Stimulated activated memory B cell treated with anti-CD40 and anti-IgM and Interleukin-4, amounts not matched to agents 10 μg/mL and 1 μg/mL and 100 μg/mL, for 72 hours (primary cell): ENCODE measurements around the gene TERB1.
A peak's percentile ranks its signal among the peaks of the same experiment; 100 is the strongest.

Experiments
- ATAC-seq: fragments of 150-1000 bp; cut with Tn5 transposase; 2 replicates; pipeline ENCODE4 v1.10.0; 2021
- H3K27ac Mint-ChIP-seq: one replicate; pipeline ENCODE4 v1.8.0; 2022; ENCODE audit warnings: mild to moderate bottlenecking, mixed read lengths
- H3K27me3 Mint-ChIP-seq: one replicate; pipeline ENCODE4 v1.8.0; 2022; ENCODE audit warnings: mixed read lengths
- H3K36me3 Mint-ChIP-seq: one replicate; pipeline ENCODE4 v1.8.0; 2022; ENCODE audit warnings: mixed read lengths
- H3K4me1 Mint-ChIP-seq: one replicate; pipeline ENCODE4 v1.8.0; 2022; ENCODE audit warnings: mixed read lengths
- H3K4me3 Mint-ChIP-seq: one replicate; pipeline ENCODE4 v1.8.0; 2022; ENCODE audit warnings: mild to moderate bottlenecking, moderate library complexity, mixed read lengths
- H3K9me3 Mint-ChIP-seq: one replicate; pipeline ENCODE4 v1.8.0; 2022; ENCODE audit warnings: mixed read lengths

TERB1 gene, protein sequence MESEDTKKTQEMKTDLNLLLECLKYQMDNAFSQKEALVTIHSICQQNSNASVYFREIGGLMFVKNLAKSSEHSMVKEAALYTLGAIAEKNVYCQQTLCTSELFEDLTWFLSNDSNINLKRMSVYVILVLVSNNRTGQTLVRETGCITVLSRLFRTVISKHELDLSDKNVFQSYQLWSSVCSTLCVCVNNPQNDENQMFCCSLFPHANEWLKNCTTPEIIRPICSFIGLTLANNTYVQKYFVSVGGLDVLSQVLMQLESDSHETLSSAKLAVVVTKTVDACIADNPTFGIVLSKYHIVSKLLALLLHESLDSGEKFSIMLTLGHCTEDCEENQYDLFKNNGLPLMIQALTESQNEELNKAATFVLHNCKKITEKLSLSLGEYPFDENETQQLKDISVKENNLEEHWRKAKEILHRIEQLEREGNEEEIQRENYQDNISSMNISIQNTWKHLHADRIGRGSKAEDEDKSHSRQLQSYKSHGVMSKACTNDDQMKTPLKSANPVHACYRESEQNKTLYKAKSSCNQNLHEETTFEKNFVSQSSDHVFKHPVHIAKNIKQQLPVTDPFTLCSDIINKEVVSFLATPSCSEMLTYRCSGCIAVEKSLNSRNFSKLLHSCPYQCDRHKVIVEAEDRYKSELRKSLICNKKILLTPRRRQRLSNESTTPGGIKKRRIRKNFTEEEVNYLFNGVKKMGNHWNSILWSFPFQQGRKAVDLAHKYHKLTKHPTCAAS

GRCh38 chr16:66801320-66802105 is at the start of gene TERB1:
Gene TERB1 (minus strand): TSS chr16:66801584. CDS start chr16:66796798, 4,786 bp downstream.
- no peak within 1 kb of the TSS for H3K27ac Mint-ChIP-seq
- peaks cover 32% of the 10 kb centered on the region for H3K36me3 Mint-ChIP-seq

GRCh38 chr16:66850115-66850815 is 48.9 kb upstream of the TERB1 start:
- H3K4me3 Mint-ChIP-seq, result no peak overlapping the region
- peaks cover 60% of the 10 kb centered on the region for H3K27me3 Mint-ChIP-seq
- ATAC-seq, result peak; percentile 52
- peaks cover 18% of the 10 kb centered on the region for H3K4me1 Mint-ChIP-seq
- H3K9me3 Mint-ChIP-seq, result no peaks in the 10 kb centered on the region
- no peak overlapping the region for H3K27ac Mint-ChIP-seq
- H3K36me3 Mint-ChIP-seq, result no peaks in the 10 kb centered on the region

More at GRCh38 chr16:66801320-66802105, at the start of gene TERB1:
- no peaks in the 10 kb centered on the region for H3K27me3 Mint-ChIP-seq
- no peak within 1 kb of the TSS for H3K4me3 Mint-ChIP-seq
- H3K9me3 Mint-ChIP-seq, result no peaks in the 10 kb centered on the region
- H3K4me1 Mint-ChIP-seq, result no peaks in the 10 kb centered on the region
- no peak for ATAC-seq

- Mint-ChIP-seq H3K27me3 (peaks cover 68% of the 10 kb centered on the region), H3K36me3 (no peaks in the 10 kb centered on the region), H3K9me3 (no peaks in the 10 kb centered on the region), H3K27ac (no peak overlapping the region), H3K4me3 (no peak overlapping the region), H3K4me1 (peaks cover 23% of the 10 kb centered on the region)
- no peak for ATAC-seq
Observed at GRCh38 chr16:66849549-66849948, 48.2 kb upstream of the TERB1 start.

DNA sequence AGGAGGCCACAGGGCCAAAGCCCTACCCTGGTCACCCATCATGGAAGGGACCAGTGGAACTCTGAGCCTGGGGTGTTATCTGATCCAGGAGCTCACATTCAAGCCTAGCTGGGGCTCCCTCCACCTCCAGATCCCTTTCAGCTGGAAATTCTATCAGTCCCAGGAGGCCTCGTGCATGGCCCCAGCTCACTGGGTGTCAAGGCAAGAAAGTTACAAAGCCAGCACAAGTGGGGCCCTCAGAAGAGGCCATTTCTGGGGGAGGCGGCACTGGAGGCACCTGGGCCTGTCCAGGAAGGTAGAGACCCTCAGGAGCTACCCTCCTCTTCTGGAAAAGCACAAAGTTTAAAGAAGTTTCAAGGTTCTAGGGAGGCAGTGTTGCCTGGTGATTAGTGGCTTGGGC is 47.6 kb upstream of the TERB1 start:
- peaks cover 25% of the 10 kb centered on the region for H3K4me1 Mint-ChIP-seq
- no peak for ATAC-seq
- H3K4me3 Mint-ChIP-seq, result no peak overlapping the region
- no peaks in the 10 kb centered on the region for H3K9me3 Mint-ChIP-seq
- H3K27ac Mint-ChIP-seq, result no peak overlapping the region
- peaks cover 72% of the 10 kb centered on the region for H3K27me3 Mint-ChIP-seq
- no peaks in the 10 kb centered on the region for H3K36me3 Mint-ChIP-seq

DNA sequence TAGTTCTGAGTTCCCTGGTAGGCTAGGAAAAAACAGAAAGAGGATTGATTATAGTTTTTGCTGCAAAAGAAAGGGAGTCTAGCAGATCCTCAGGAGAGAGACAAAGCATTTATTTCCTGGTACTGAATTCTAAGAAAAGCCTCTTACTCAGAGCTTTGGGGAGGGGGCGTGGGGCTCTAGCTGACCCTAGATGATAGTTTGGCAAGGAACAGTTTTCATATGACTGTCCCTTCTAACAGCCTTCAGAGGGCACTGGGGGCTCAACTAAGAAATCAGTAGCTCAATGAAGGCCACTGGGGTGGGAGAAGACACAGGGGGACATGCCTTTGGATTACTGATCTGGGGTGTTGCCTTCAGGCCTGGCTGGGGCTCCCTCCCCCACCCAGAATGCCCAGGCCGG is 46.8 kb upstream of the TERB1 start:
- Mint-ChIP-seq H3K27me3 (peaks cover 80% of the 10 kb centered on the region), H3K4me1 (peaks cover 29% of the 10 kb centered on the region), H3K4me3 (no peak overlapping the region), H3K27ac (no peak overlapping the region), H3K36me3 (no peaks in the 10 kb centered on the region), H3K9me3 (no peaks in the 10 kb centered on the region)
- ATAC-seq, result no peak

GRCh38 chr16:66847533-66848067 is 46.2 kb upstream of the TERB1 start:
- H3K27ac Mint-ChIP-seq, result no peak overlapping the region
- ATAC-seq, result no peak

GRCh38 chr16:66846831-66847230 is 45.4 kb upstream of the TERB1 start:
- ATAC-seq, result no peak
- peaks cover 29% of the 10 kb centered on the region for H3K4me1 Mint-ChIP-seq
- no peaks in the 10 kb centered on the region for H3K36me3 Mint-ChIP-seq
- H3K27me3 Mint-ChIP-seq, result peaks cover 78% of the 10 kb centered on the region
- no peaks in the 10 kb centered on the region for H3K9me3 Mint-ChIP-seq
- no peak overlapping the region for H3K27ac Mint-ChIP-seq
- no peak overlapping the region for H3K4me3 Mint-ChIP-seq

More at GRCh38 chr16:66847533-66848067, 46.2 kb upstream of the TERB1 start:
- H3K36me3 Mint-ChIP-seq, result no peaks in the 10 kb centered on the region
- H3K4me3 Mint-ChIP-seq, result no peak overlapping the region
- peaks cover 29% of the 10 kb centered on the region for H3K4me1 Mint-ChIP-seq
- no peaks in the 10 kb centered on the region for H3K9me3 Mint-ChIP-seq
- peaks cover 82% of the 10 kb centered on the region for H3K27me3 Mint-ChIP-seq

DNA sequence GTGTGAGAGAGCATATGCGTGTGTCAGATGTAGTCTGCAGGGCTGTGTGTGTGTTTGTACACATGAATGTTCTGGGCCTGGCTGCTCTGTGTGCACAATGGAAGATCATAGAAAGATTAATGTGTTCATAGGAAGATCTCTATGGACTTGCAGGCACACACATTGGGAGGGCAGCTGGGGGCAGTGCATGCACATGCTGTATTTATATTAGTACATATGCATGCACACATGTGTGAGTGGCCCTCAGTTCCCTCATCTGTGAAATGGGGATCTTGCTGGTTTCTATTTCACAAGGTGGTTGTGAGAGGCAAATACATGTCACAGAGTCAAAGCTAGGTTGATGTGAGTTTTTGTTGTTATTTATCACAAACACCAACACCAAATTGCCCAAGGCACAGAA is 44.9 kb upstream of the TERB1 start:
- Mint-ChIP-seq H3K36me3 (no peaks in the 10 kb centered on the region), H3K4me1 (peaks cover 29% of the 10 kb centered on the region), H3K4me3 (no peak overlapping the region), H3K27ac (no peak overlapping the region), H3K27me3 (peaks cover 72% of the 10 kb centered on the region), H3K9me3 (no peaks in the 10 kb centered on the region)
- ATAC-seq, result no peak

DNA sequence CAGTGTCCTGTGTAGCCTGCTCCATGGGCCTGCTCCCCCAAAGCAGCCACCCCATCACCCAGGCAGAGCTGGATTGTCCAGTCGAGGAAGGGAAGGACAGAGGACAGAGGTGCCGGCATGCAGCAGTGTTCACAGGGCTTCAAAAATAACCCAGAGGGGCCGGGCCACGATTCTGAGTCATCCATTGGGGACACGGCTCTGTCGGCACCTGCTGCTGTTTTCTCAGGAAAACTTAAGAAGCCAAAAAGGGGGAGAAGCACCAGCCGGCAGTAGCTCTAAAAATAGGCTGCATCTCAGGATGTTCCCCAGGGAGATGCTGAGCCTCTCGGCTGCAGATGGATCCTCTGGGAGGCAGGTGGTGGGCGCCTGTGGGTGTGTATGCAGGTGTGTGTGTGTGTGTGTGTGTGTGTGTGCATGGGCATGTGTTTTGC is 44.4 kb upstream of the TERB1 start:
- ATAC-seq, result no peak
- H3K9me3 Mint-ChIP-seq, result no peaks in the 10 kb centered on the region
- no peak overlapping the region for H3K27ac Mint-ChIP-seq
- H3K4me1 Mint-ChIP-seq, result peaks cover 25% of the 10 kb centered on the region
- H3K27me3 Mint-ChIP-seq, result peaks cover 67% of the 10 kb centered on the region
- no peak overlapping the region for H3K4me3 Mint-ChIP-seq
- H3K36me3 Mint-ChIP-seq, result no peaks in the 10 kb centered on the region

DNA sequence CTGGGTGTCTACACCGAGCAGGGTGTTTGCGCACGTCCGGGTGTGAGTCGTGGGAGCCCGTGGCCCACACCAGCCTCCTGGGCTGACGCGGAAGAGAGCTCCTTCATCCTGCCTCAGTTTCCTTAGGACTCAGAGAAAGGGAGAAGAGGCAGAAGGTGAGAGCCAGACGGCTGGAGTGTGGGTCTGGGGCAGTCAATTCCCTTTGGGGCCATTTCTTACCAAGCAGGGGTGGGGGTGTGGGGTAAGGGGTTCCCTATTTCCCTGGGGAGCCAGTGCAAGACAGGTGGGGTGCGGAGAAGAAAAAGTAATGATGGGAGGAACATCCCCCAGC is 43.7 kb upstream of the TERB1 start:
- Mint-ChIP-seq H3K4me1 (peaks cover 20% of the 10 kb centered on the region), H3K27ac (no peak overlapping the region), H3K4me3 (no peak overlapping the region)

DNA sequence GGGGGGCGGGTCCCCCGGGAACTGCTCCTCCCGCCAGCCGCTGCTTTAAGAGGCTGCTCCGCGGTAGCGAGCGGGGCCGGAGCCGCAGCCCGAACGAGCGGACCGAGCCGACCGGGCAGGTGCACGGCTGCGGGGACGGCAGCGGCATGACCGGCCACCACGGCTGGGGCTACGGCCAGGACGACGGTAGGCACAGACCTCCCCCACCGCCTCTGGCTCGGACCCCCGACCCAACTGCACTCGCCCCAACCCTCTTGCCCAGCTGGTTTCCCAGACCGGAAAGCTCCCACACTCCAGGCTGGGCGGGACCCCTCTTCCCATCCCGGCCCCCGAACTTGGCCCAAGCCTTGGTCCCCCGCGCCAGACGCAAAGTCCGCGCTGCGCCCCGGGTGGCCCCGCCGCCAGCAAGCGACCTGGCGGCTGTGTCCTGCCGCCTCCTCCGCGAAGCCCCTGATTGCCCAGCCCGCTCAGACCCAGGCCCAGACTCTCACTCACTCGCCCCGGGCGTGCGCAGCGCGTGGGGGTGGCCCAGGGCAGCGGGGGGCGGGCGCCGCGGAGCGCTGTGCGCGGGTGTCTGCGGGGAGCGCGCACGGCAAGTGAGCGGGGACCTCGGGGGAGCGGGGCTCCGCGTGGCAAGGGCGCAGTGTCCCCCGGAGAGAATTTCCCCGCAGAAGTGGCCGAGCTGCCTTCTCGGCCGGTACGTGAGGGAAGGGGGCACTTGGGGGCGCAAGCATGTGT is 43.1 kb upstream of the TERB1 start, which contains the start of gene CA7:
Gene CA7 (plus strand): TSS at position 73 of the 738 bp plus-strand sequence. CDS start 74 bp downstream, at position 147.
- Mint-ChIP-seq H3K36me3 (no peaks in the 10 kb centered on the region), H3K27ac (no peak within 1 kb of the TSS), H3K4me3 (peak within 1 kb of the TSS; percentile 61), H3K4me1 (peaks cover 20% of the 10 kb centered on the region), H3K9me3 (no peaks in the 10 kb centered on the region), H3K27me3 (peaks cover 63% of the 10 kb centered on the region)
- no peak for ATAC-seq

More for the DNA sequence above, 43.7 kb upstream of the TERB1 start:
- H3K27me3 Mint-ChIP-seq, result peaks cover 63% of the 10 kb centered on the region
- ATAC-seq, result no peak
- no peaks in the 10 kb centered on the region for H3K9me3 Mint-ChIP-seq
- H3K36me3 Mint-ChIP-seq, result no peaks in the 10 kb centered on the region

DNA sequence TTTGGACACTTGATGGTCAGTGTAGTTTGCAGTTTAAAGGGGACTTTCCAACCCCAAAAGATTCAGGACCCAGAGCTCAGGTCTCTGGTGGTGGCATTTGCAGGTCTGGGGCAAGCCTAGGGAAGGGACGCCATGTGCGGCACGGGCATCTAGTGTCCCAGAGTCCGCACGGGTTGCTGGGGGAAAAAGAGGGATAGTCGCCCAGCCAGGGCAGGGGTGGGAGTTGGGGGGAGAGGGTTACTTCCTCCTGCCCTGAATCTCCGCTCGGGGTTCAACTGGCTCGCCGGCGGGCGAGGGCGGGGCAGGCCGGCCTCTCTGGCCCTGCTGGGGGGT is 42.6 kb upstream of the TERB1 start:
- peaks cover 20% of the 10 kb centered on the region for H3K4me1 Mint-ChIP-seq
- H3K27me3 Mint-ChIP-seq, result peaks cover 58% of the 10 kb centered on the region
- H3K9me3 Mint-ChIP-seq, result no peaks in the 10 kb centered on the region
- H3K27ac Mint-ChIP-seq, result no peak overlapping the region
- ATAC-seq, result no peak
- no peaks in the 10 kb centered on the region for H3K36me3 Mint-ChIP-seq
- peak overlapping the region; percentile 61 for H3K4me3 Mint-ChIP-seq

DNA sequence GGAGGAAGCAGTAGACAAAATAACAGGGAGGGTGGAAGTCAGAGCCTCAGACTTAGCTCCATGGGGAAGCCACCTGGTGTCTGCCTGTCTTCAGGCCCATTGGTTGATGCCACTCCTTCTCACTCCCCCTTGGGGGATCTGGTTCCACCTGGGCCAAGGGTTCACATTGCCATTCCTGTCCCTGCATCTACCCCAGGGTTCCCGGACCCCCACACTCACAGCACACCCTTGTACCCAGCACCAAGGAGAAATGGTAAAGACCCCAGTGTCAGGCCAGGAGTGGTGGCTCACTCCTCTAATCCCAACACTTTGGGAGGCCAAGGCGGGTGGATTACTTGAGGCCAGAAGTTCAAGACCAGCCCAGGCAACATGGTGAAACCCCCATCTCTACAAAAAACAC is 41.8 kb upstream of the TERB1 start:
- Mint-ChIP-seq H3K27ac (no peak overlapping the region), H3K27me3 (peaks cover 50% of the 10 kb centered on the region), H3K4me1 (peaks cover 20% of the 10 kb centered on the region), H3K9me3 (no peaks in the 10 kb centered on the region), H3K36me3 (no peaks in the 10 kb centered on the region), H3K4me3 (no peak overlapping the region)
- ATAC-seq, result no peak

- no peak for ATAC-seq
- no peak overlapping the region for H3K4me3 Mint-ChIP-seq
- peaks cover 46% of the 10 kb centered on the region for H3K27me3 Mint-ChIP-seq
- peaks cover 20% of the 10 kb centered on the region for H3K4me1 Mint-ChIP-seq
- H3K36me3 Mint-ChIP-seq, result no peaks in the 10 kb centered on the region
- H3K27ac Mint-ChIP-seq, result no peak overlapping the region
- H3K9me3 Mint-ChIP-seq, result no peaks in the 10 kb centered on the region
Observed at GRCh38 chr16:66842765-66843164, 41.4 kb upstream of the TERB1 start.
